HG03175 (cell line): Measurements from ENCODE around the gene LDHA.
A peak's percentile ranks its signal among the peaks of the same experiment; 100 is the strongest.
"Not testable (repeated sequence)": the region's sequence is repeated elsewhere in the genome, so short reads cannot be mapped to it uniquely, and the experiment has no call there.

Experiments used
- ATAC-seq: cut with Tn5 transposase; IDR thresholded peaks from one replicate; pipeline ENCODE4 v1.9.1; 2021; ENCODE audit warnings: mild to moderate bottlenecking, moderate library complexity; ENCODE audit not compliant: unreplicated experiment

The LDHA gene

GRCh38 chr11:18393581-18394274 is 635 bp upstream of the LDHA start:
- ATAC-seq = no peak

GRCh38 chr11:18394928-18395734 is 768 bp downstream of the LDHA start:
- no peak for ATAC-seq

GRCh38 chr11:18395735-18396504 is 1.6 kb downstream of the LDHA start:
- peak; percentile 69 for ATAC-seq

- ATAC-seq = no peak
Measured at GRCh38 chr11:18397921-18398320, 3.6 kb downstream of the LDHA start.

- ATAC-seq = not testable (repeated sequence)
Measured at GRCh38 chr11:18401077-18401476, 6.7 kb downstream of the LDHA start.

- ATAC-seq = no peak
Measured at GRCh38 chr11:18404062-18404461, 9.7 kb downstream of the LDHA start.

- not testable (repeated sequence) for ATAC-seq
Measured at GRCh38 chr11:18407400-18407799, 13.0 kb downstream of the LDHA start.

- ATAC-seq = no peak
Measured at GRCh38 chr11:18408558-18409291, 14.4 kb downstream of the LDHA start.

- ATAC-seq = no peak
Measured at GRCh38 chr11:18416459-18416858, 22.1 kb downstream of the LDHA start.

- no peak for ATAC-seq
Measured at GRCh38 chr11:18419040-18419439, 24.7 kb downstream of the LDHA start.

- ATAC-seq = no peak
Measured at GRCh38 chr11:18420067-18420466, 25.7 kb downstream of the LDHA start.

- ATAC-seq = no peak
Measured at GRCh38 chr11:18427240-18427639, 32.9 kb downstream of the LDHA start.

- no peak for ATAC-seq
Measured at GRCh38 chr11:18429332-18429731, 35.0 kb downstream of the LDHA start.

GRCh38 chr11:18438691-18439090 is 44.3 kb downstream of the LDHA start:
- no peak for ATAC-seq

- ATAC-seq = no peak
Measured at GRCh38 chr11:18449251-18449650, 54.9 kb downstream of the LDHA start.

- no peak for ATAC-seq
Measured at GRCh38 chr11:18452927-18453326, 58.6 kb downstream of the LDHA start.

GRCh38 chr11:18455686-18456372 is 61.5 kb downstream of the LDHA start, which contains the start of gene LDHAL6A:
LDHAL6A (plus strand) TSS chr11:18455856; CDS start chr11:18456681, 825 bp downstream.
- no peak for ATAC-seq

- ATAC-seq = no peak
Measured at GRCh38 chr11:18457450-18457849, 63.1 kb downstream of the LDHA start.
